K562 (cell line): Measurements from ENCODE around the gene ZNF598. TPM values are rescaled to one million over a fixed set of nuclear protein-coding genes. Genes with fewer than 3 reads are reported as not detected.

Experiments
- E2F3 ChIP-seq: fragments of 250-450 bp; sonication (Bioruptor Pico); IDR thresholded peaks from 2 replicates; pipeline ENCODE4 v1.4.0; 2020; ENCODE audit warnings: mild to moderate bottlenecking
- HLTF ChIP-seq: fragments of 450-650 bp; IDR thresholded peaks from 2 replicates; pipeline ENCODE4 v1.6.1; 2016
- LARP7 ChIP-seq: fragments of 450-650 bp; IDR thresholded peaks from 2 replicates; pipeline ENCODE4 v1.6.1; 2016
- MECOM ChIP-seq: fragments of 250-450 bp; sonication (Bioruptor Pico); IDR thresholded peaks from 2 replicates; pipeline ENCODE4 v1.8.0; 2022; ENCODE audit warnings: inconsistent platforms
- ZBTB9 ChIP-seq: fragments of 450-650 bp; formaldehyde crosslinking; IDR thresholded peaks from 2 replicates; pipeline ENCODE4 v1.4.0; 2020; ENCODE audit warnings: mild to moderate bottlenecking, moderate library complexity
- ZNF165 ChIP-seq: fragments of 250-450 bp; sonication (Bioruptor Pico); IDR thresholded peaks from 2 replicates; pipeline ENCODE4 v1.4.0; 2020; ENCODE audit warnings: borderline replicate concordance
- ZNF431 ChIP-seq: sonication (generic); formaldehyde crosslinking; IDR thresholded peaks from 2 replicates; pipeline ENCODE4 v1.8.0; 2022; ENCODE audit warnings: mild to moderate bottlenecking, missing genetic modification reagents
- ZNF512 ChIP-seq: IDR thresholded peaks from 2 replicates; pipeline ENCODE4 v1.6.1; 2016; ENCODE audit warnings: missing genetic modification characterization, missing compliant biosample characterization
- polyA plus RNA-seq, 8 experiments: library from polyadenylated mRNA; depleted of rRNA in 4 of 8; stranded (reverse) in 5 of 8; unstranded in 3 of 8; fragments of >200 nt; fragmentation: Nextera tagmentation in 2 of 8; fragmentation: Illumina TruSeq in 1 of 8; extraction: Ambion mirVana in 2 of 8; extraction: Trizol in 1 of 8; gene quantifications; 2 replicates each; pipeline versions ENCODE4 v1.2.1 to v1.2.3, GENCODE V29; 2011 to 2014; ENCODE audit warnings: inconsistent platforms in 1 of 8, missing spikeins in 1 of 8
- total RNA-seq, 7 experiments: library from RNA; depleted of rRNA in 6 of 7; stranded (reverse); fragments of >200 nt in 6 of 7; fragmentation: Illumina TruSeq in 2 of 7; extraction: Trizol in 2 of 7; gene quantifications; 2 replicates each; pipeline versions ENCODE4 v1.2.1 to v1.2.3, GENCODE V29; 2011 to 2021; ENCODE audit warnings: low replicate concordance in 1 of 7
- TF ChIP-seq, protein P1 (sequence below): fragments of 450-650 bp; IDR thresholded peaks from 2 replicates; pipeline ENCODE4 v1.6.1; 2016; ENCODE audit warnings: low read depth
- TF ChIP-seq, protein P2 (sequence below), 2 experiments: fragments of 450-650 bp; IDR thresholded peaks; 2 replicates each; pipeline ENCODE4 v1.6.1; 2018; ENCODE audit warnings: mild to moderate bottlenecking in 2 of 2, low read depth in 1 of 2; ENCODE audit not compliant: partially characterized antibody in 2 of 2

ZNF598 gene
- total and polyA plus RNA-seq, 9 of the 15 experiments (the other 6 are each of a cell fraction or from before 2014, with no cell fraction given) = 0.11 to 115 (median 29.6) TPM

- TF ChIP-seq, protein P1, sequence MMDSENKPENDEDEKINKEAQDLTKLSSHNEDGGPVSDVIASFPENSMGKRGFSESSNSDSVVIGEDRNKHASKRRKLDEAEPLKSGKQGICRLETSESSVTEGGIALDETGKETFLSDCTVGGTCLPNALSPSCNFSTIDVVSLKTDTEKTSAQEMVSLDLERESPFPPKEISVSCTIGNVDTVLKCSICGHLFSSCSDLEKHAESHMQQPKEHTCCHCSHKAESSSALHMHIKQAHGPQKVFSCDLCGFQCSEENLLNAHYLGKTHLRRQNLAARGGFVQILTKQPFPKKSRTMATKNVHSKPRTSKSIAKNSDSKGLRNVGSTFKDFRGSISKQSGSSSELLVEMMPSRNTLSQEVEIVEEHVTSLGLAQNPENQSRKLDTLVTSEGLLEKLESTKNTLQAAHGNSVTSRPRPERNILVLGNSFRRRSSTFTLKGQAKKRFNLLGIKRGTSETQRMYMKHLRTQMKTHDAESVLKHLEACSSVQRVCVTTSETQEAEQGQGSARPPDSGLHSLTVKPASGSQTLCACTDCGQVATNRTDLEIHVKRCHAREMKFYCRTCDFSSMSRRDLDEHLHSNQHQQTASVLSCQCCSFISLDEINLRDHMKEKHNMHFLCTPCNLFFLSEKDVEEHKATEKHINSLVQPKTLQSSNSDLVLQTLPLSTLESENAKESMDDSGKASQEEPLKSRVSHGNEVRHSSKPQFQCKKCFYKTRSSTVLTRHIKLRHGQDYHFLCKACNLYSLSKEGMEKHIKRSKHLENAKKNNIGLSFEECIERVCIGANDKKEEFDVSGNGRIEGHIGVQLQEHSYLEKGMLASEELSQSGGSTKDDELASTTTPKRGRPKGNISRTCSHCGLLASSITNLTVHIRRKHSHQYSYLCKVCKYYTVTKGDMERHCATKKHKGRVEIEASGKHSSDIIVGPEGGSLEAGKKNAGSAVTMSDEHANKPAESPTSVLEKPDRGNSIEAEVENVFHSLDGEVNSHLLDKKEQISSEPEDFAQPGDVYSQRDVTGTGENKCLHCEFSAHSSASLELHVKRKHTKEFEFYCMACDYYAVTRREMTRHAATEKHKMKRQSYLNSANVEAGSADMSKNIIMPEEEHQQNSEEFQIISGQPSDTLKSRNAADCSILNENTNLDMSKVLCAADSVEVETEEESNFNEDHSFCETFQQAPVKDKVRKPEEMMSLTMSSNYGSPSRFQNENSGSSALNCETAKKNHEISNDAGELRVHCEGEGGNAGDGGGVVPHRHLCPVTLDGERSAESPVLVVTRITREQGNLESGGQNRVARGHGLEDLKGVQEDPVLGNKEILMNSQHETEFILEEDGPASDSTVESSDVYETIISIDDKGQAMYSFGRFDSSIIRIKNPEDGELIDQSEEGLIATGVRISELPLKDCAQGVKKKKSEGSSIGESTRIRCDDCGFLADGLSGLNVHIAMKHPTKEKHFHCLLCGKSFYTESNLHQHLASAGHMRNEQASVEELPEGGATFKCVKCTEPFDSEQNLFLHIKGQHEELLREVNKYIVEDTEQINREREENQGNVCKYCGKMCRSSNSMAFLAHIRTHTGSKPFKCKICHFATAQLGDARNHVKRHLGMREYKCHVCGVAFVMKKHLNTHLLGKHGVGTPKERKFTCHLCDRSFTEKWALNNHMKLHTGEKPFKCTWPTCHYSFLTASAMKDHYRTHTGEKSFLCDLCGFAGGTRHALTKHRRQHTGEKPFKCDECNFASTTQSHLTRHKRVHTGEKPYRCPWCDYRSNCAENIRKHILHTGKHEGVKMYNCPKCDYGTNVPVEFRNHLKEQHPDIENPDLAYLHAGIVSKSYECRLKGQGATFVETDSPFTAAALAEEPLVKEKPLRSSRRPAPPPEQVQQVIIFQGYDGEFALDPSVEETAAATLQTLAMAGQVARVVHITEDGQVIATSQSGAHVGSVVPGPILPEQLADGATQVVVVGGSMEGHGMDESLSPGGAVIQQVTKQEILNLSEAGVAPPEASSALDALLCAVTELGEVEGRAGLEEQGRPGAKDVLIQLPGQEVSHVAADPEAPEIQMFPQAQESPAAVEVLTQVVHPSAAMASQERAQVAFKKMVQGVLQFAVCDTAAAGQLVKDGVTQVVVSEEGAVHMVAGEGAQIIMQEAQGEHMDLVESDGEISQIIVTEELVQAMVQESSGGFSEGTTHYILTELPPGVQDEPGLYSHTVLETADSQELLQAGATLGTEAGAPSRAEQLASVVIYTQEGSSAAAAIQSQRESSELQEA = no peak
- TF ChIP-seq ZNF165 (CRISPR knock-in tag) (no peak), ZNF431 (CRISPR knock-in tag) (no peak), HLTF (no peak), ZBTB9 (CRISPR knock-in tag) (no peak), MECOM (CRISPR knock-in tag) (no peak), ZNF512 (tag) (no peak), LARP7 (no peak), E2F3 (CRISPR knock-in tag) (peak; percentile 51; the same call in 1 of the 2 replicates)
- TF ChIP-seq, protein P2, sequence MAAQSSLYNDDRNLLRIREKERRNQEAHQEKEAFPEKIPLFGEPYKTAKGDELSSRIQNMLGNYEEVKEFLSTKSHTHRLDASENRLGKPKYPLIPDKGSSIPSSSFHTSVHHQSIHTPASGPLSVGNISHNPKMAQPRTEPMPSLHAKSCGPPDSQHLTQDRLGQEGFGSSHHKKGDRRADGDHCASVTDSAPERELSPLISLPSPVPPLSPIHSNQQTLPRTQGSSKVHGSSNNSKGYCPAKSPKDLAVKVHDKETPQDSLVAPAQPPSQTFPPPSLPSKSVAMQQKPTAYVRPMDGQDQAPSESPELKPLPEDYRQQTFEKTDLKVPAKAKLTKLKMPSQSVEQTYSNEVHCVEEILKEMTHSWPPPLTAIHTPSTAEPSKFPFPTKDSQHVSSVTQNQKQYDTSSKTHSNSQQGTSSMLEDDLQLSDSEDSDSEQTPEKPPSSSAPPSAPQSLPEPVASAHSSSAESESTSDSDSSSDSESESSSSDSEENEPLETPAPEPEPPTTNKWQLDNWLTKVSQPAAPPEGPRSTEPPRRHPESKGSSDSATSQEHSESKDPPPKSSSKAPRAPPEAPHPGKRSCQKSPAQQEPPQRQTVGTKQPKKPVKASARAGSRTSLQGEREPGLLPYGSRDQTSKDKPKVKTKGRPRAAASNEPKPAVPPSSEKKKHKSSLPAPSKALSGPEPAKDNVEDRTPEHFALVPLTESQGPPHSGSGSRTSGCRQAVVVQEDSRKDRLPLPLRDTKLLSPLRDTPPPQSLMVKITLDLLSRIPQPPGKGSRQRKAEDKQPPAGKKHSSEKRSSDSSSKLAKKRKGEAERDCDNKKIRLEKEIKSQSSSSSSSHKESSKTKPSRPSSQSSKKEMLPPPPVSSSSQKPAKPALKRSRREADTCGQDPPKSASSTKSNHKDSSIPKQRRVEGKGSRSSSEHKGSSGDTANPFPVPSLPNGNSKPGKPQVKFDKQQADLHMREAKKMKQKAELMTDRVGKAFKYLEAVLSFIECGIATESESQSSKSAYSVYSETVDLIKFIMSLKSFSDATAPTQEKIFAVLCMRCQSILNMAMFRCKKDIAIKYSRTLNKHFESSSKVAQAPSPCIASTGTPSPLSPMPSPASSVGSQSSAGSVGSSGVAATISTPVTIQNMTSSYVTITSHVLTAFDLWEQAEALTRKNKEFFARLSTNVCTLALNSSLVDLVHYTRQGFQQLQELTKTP (IDR thresholded peaks at IDR 0.05; ENCODE audit: low read depth in 1 of 2, partially characterized antibody in 2 of 2) = no peak
Observed at GRCh38 chr16:1959269-1960039, 50.2 kb downstream of the ZNF598 start, which contains the start of gene NDUFB10 (continued).
